Epithelial cell of prostate (primary cell): Measurements from ENCODE around the gene NXNL2.

Experiments used
- DNase-seq: peaks from one replicate; pipeline ENCODE4 v3.0.0-alpha.2; 2011; ENCODE audit warnings: low read depth, low spot score
- H3K27ac ChIP-seq: fragments of 450-650 bp; 2 replicates; pipeline ENCODE4 v1.5.1; 2017; ENCODE audit warnings: mild to moderate bottlenecking

Gene NXNL2

GRCh38 chr9:88577256-88578120 lies 42.5 kb downstream of the NXNL2 start:
- H3K27ac ChIP-seq, result no peak overlapping the region
- no peak for DNase-seq

GRCh38 chr9:88578121-88579049 lies 43.4 kb downstream of the NXNL2 start:
- no peak for DNase-seq
- H3K27ac ChIP-seq, result no peak overlapping the region

DNA sequence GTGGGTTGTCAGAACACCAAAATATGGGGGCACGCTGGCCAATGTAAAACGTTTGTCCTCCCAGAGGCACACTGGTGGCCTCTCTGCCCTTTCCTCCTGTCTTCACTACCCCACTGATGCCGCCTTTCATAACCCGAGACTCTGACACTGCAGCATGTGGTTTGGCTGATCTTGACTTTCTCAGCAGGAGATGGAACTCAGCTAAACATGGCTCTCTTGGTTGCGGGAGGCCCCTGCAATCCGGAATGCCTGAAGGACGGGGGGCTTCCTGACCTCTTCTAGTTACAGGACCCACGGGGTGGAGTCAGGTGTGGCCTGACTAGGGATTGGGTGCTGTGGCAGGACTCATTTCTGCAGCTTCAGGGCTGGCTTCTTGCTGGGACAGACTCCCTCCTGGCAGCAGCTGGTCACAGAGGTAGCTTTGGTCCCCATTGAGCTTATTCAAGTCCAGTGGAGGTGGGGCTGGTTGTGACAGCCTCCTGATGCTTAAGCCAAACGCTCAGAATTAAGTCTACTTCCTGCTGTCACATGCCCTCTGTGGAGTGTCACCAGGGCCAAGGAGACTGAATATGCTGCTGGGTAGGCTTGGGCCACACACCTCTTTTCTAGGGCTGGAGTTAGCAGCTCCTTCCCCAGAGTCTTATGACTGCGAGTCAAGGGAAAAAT lies 44.2 kb downstream of the NXNL2 start:
- no peak overlapping the region for H3K27ac ChIP-seq
- no peak for DNase-seq

- no peak for DNase-seq
- no peak overlapping the region for H3K27ac ChIP-seq
Measured at GRCh38 chr9:88580961-88581360, 46.0 kb downstream of the NXNL2 start.

DNA sequence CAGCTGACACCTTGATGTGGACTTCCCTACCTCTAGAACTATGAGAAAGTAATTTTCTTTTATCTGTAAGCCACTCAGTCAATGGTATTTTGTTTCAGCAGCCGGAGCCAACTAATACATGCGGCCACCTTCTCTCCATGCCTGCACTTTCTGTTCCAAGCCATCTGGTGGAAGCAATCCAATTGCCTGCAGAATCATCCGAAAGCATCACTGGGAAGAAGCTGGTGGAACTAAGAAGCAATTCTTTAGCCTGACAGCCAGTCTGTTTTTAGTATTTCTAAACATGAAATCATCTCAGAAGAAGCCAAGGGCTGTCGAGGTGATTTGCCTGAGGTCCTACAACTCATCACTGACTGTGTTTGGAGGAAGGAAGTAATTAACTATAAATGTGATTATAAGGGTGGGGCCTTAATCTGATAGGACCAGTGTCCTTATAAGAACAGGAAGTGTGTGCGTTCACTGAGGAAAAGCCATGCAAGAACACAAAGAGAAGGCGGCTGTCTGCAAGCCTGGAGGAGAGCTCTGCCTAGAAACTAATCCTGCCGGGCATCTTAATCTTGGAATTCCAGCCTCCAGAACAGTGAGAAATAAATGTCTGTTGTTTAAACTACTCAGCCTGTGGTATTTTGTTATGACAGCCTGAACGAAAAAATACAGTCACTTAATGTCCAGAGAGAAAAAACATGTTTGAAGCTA lies 49.1 kb downstream of the NXNL2 start:
- peak overlapping the region; percentile 72 for H3K27ac ChIP-seq
- no peak for DNase-seq

DNA sequence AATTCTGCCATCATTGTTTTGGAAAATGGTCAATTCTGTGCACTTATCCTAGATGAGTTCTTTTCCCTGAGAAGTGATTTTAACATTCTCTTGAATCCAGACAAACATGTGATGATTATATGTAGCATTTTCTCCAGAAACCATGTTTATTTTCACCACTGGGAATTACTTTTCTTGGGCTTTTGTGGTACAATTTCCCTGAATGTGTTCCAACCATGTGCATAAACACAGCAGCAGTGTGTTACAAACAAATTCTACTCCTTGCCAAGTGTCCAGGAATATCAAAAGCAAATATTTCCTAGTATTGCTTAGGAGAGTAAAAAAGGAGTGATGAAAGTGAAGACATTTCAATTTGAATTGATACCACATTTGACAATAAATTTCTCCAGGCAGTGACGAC lies 50.4 kb downstream of the NXNL2 start:
- no peak overlapping the region for H3K27ac ChIP-seq
- DNase-seq, result no peak

DNA sequence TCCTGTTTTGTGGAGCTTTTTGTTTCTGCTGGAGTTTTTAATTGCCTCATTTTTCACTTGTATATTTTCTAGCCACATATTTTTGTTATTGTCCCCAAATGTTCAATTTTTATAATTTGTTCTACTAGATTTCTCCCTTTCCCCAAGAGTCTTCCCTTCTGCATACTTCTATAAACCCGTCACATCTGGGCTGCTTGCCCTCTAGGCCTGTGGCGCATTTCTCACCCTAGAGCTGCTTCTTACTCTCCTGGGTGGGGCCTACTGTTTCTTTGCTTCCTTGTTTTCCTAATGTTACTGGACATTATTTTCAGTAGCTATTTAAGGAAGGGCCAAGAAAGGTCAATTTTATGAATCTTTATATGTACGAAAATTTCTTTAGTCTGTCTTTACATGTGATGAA lies 51.5 kb downstream of the NXNL2 start:
- peak overlapping the region; percentile 15 for H3K27ac ChIP-seq
- no peak for DNase-seq

DNA sequence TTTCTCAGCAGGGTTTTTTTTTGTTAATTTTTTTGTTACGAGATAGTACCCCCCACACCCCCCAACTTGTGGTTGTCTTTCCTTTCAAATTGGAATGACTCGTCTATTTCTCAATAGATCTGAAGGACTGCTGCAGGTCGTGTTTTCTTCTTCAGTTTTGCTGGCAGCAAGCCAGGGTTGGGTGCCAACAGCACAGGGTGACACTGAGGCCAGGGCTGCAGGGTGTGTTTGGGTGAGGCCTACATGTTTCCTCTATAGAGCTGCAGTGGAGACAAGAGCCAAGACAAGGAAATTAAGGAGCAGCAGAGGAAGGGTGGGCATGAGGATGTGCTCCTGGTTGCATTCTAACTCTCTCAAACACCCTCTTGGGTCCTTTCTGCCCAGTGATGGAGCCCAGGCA lies 52.2 kb downstream of the NXNL2 start:
- peak overlapping the region; percentile 15 for H3K27ac ChIP-seq
- DNase-seq, result peak; percentile 34

DNA sequence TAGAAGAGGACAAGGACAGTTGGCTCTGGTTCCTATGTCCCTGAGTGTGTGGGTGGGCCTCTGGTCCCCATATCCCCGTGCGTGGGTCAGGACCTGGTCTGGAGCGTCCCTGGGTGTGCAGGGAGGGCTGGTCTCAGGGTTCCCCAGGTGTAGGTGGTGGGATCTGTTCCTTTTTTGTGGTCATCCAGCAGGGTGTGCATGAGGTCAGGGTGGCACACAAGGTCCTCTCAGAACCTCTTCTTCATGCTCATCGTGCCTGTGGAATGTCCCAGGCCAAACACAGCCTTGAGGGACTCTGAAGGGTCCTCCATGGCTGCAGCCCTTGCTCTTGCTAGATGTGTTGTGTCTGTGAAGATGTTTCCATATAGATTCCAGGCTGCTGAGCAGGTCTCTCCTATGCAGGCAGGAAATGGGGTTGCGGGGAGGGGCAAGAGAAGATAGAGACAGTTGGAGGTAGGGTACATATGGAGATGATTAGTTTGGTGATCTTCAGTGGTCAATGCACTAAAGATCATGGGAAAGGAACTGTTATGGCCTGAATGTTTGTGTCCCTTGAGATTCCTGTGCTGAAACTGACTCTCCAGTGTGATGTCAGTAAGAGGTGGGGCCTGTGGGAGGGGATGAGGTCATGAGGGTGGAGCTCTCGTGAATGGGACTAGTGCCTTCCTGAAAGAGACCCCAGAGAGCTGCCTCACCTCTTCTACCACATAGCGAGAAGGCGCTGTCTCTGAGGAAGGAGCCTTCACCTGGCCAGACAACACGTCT lies 53.1 kb downstream of the NXNL2 start:
- no peak overlapping the region for H3K27ac ChIP-seq
- no peak for DNase-seq

GRCh38 chr9:88589656-88590055 lies 54.7 kb downstream of the NXNL2 start:
- no peak overlapping the region for H3K27ac ChIP-seq
- no peak for DNase-seq

DNA sequence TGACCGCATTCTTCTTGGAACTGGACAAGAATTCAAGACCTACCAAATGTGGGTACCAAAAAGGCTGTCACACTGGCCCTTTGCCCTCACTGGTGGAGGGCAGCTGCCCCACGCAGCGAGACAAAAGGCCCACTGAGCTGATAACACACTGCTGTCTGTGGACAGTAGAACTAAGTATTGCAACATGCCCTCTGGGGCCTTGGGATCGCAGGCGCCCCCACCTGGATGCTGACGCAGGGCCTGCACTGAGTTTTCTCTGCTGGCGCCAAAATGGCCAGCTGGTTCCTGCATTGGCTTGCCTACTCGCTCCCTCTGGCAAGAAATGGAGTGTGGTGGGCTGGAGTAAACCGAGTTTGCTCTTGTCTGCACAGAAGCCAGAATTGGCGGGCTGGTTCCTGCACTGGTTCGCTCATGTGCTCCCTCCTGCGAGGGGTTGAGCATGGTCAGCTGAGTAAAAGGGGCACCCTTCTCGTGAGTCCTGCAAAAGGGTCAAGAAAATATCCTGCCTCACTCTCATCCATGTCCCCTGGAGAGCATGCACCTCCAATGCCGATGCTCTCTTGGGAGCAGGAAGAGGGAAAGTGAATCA lies 55.7 kb downstream of the NXNL2 start:
- H3K27ac ChIP-seq, result no peak overlapping the region
- DNase-seq, result no peak

GRCh38 chr9:88593537-88594185 lies 58.7 kb downstream of the NXNL2 start:
- DNase-seq, result no peak
- H3K27ac ChIP-seq, result no peak overlapping the region
